ENCODE data around the gene FLNB.

FLNB gene

GRCh38 chr3:58009749-58010535, 1.7 kb downstream of the FLNB start:
- no peak for DNase-seq

GRCh38 chr3:58010562-58010961, 2.3 kb downstream of the FLNB start:
- DNase-seq, result no peak

GRCh38 chr3:58011580-58011979, 3.4 kb downstream of the FLNB start:
- no peak for DNase-seq

- DNase-seq, result no peak
These were observed 4.1 kb downstream of the FLNB start for GRCh38 chr3:58012302-58012701.

GRCh38 chr3:58013099-58013498, 4.9 kb downstream of the FLNB start:
- DNase-seq, result no peak

- DNase-seq, result no peak
These were observed 5.9 kb downstream of the FLNB start for GRCh38 chr3:58013973-58014649.

GRCh38 chr3:58015520-58015915, 7.3 kb downstream of the FLNB start:
- DNase-seq, result no peak

GRCh38 chr3:58016710-58017109, 8.5 kb downstream of the FLNB start:
- no peak for DNase-seq

GRCh38 chr3:58018892-58019742, 10.9 kb downstream of the FLNB start:
- DNase-seq, result no peak

GRCh38 chr3:58020783-58021071, 12.5 kb downstream of the FLNB start:
- DNase-seq, result no peak

- DNase-seq, result no peak
These were observed 13.1 kb downstream of the FLNB start for GRCh38 chr3:58021072-58021959.

- DNase-seq, result no peak
These were observed 13.7 kb downstream of the FLNB start for GRCh38 chr3:58021962-58022361.

- DNase-seq, result no peak
These were observed 14.3 kb downstream of the FLNB start for GRCh38 chr3:58022490-58022889.

GRCh38 chr3:58023531-58023930, 15.3 kb downstream of the FLNB start:
- DNase-seq, result no peak

GRCh38 chr3:58025406-58025805, 17.2 kb downstream of the FLNB start:
- DNase-seq, result no peak

GRCh38 chr3:58025837-58026569, 17.8 kb downstream of the FLNB start:
- DNase-seq, result no peak

GRCh38 chr3:58026598-58026997, 18.4 kb downstream of the FLNB start:
- no peak for DNase-seq

GRCh38 chr3:58027704-58028317, 19.6 kb downstream of the FLNB start:
- no peak for DNase-seq

- DNase-seq, result no peak
These were observed 20.7 kb downstream of the FLNB start for GRCh38 chr3:58028902-58029301.

GRCh38 chr3:58029842-58030584, 21.8 kb downstream of the FLNB start:
- no peak for DNase-seq

- no peak for DNase-seq
These were observed 24.0 kb downstream of the FLNB start for GRCh38 chr3:58032186-58032585.
